ENCODE data around the gene SGK1. TPM values are rescaled to one million over a fixed set of nuclear protein-coding genes. Genes with fewer than 3 reads are reported as not detected.

SGK1 gene
- total RNA-seq, 1 experiment from 2014 or later: 23.2 TPM

DNA sequence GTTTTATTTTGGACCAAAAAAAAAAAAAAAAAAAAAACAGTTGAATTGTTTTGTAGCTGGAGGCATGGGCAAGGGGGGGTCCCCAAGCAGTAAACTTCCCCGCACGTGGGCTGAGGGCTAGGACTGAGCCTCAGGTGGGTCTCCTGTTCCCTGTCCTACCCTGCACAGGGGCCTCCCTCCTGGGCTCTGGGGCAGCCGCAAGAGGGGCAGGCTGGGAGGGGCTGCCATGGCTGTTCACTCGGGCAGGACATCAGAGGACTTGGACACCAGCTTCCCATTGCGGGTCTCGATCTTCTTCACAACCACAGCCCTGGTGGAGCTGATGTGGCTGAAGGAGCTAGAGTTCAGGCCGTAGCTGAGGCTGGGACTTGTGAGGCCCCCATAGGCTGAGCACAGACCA is 21.1 kb downstream of the SGK1 start (continued):
- no peak for TF ChIP-seq ZNF425 (CRISPR knock-in tag; conservative IDR thresholded peaks at IDR 0.05)

DNA sequence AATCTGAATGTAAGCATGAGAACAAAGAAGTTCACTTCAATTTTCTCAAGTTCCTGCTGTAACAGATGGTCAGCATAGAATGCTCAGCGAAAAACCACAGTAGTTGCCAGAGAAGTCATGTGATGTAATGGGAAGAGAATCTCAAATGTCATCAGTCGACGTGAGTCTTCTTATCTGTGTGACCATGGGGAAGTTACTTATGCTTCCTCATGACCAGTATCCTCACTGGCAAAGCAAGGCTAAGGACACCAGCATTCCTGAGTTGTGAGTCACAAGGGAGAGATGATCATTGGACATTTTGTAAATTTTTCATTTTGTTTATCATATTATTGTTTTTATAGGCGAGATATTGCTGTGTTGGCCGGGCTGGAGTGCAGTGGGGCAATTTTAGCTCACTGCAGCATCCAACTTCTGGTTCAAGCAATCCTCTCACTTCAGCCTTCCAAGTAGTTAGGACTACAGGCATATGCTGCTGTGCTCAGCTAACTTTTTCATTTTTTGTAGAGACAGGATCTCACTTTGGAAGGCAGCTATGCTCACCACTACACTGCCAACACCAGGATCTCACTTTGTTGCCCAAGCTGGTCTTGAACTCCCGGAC is 21.9 kb downstream of the SGK1 start:
- Mint-ChIP-seq H3K9me3 (0 out of 2 replicates have a peak, but pooled peaks cover 3% of the 10 kb centered on the region), H3K4me3 (no peak overlapping the region), H3K4me1 (peaks cover 6% of the 10 kb centered on the region), H3K27ac (no peak overlapping the region), H3K36me3 (no peaks in the 10 kb centered on the region), H3K27me3 (ENCODE audit: low read depth) (no peaks in the 10 kb centered on the region)
- POLR2A ChIA-PET: no interaction called here
- CTCF ChIA-PET: interaction anchor here (0.6 to 1.5 kb wide), 2 partner anchors 22 to 140 kb away, joined by 3 to 7 read pairs; partner anchors contain the start of gene SGK1
- TF ChIP-seq PRRX2 (CRISPR knock-in tag; IDR thresholded peaks at IDR 0.05): no peak
- no peak for TF ChIP-seq ATF1 (CRISPR knock-in tag; IDR thresholded peaks at IDR 0.05)
- TF ChIP-seq, protein P1, sequence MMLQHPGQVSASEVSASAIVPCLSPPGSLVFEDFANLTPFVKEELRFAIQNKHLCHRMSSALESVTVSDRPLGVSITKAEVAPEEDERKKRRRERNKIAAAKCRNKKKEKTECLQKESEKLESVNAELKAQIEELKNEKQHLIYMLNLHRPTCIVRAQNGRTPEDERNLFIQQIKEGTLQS (CRISPR knock-in tag; conservative IDR thresholded peaks at IDR 0.05): no peak
- TF ChIP-seq USF2 (CRISPR knock-in tag; IDR thresholded peaks at IDR 0.05): no peak
- TF ChIP-seq FOXK1 (CRISPR knock-in tag; IDR thresholded peaks at IDR 0.05): no peak
- no peak for TF ChIP-seq KAT7 (CRISPR knock-in tag; IDR thresholded peaks at IDR 0.05; ENCODE audit: borderline replicate concordance)
- no peak for TF ChIP-seq ETV6 (CRISPR knock-in tag; IDR thresholded peaks at IDR 0.05)
- TF ChIP-seq ZNF232 (CRISPR knock-in tag; IDR thresholded peaks at IDR 0.05): no peak
- TF ChIP-seq ZNF671 (CRISPR knock-in tag; IDR thresholded peaks at IDR 0.05): no peak
- TF ChIP-seq, protein P2, sequence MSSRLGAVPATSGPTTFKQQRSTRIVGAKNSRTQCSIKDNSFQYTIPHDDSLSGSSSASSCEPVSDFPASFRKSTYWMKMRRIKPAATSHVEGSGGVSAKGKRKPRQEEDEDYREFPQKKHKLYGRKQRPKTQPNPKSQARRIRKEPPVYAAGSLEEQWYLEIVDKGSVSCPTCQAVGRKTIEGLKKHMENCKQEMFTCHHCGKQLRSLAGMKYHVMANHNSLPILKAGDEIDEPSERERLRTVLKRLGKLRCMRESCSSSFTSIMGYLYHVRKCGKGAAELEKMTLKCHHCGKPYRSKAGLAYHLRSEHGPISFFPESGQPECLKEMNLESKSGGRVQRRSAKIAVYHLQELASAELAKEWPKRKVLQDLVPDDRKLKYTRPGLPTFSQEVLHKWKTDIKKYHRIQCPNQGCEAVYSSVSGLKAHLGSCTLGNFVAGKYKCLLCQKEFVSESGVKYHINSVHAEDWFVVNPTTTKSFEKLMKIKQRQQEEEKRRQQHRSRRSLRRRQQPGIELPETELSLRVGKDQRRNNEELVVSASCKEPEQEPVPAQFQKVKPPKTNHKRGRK (CRISPR knock-in tag; IDR thresholded peaks at IDR 0.05; ENCODE audit: borderline replicate concordance): no peak
- TF ChIP-seq USF1 (CRISPR knock-in tag; IDR thresholded peaks at IDR 0.05): no peak
- TF ChIP-seq ERG (CRISPR knock-in tag; IDR thresholded peaks at IDR 0.05): no peak
- no peak for ATAC-seq
- no peak for DNase-seq (ENCODE audit: low spot score)

DNA sequence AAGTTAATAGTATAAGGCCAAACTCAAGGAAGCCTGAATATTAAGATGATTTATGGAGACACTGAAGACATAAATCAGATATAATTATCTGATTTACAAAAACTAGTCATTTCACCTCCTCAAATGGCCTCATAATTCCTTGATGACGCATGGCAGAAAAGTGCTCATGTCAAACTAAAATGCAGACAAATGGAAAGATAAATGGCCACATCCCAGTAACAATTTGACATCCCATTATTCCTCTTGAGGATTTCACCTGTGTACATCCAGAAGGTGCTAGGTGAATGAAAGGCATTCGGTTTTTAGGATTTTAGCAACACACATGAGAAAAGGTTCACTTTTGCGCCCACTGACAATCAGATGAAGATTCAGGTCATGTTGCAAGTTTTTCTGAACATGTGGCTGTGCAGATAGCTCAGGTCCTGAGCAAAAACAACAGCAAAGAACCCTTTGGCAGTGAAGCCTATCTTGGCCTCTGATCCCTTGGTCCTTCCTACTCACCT is 24.2 kb downstream of the SGK1 start:
- H3K4me1 Mint-ChIP-seq: peaks cover 11% of the 10 kb centered on the region
- no peak overlapping the region for H3K27ac Mint-ChIP-seq
- TF ChIP-seq ZNF263 (CRISPR knock-in tag; IDR thresholded peaks at IDR 0.05; ENCODE audit: low read depth) (no peak), ERG (CRISPR knock-in tag; IDR thresholded peaks at IDR 0.05) (no peak), RORB (CRISPR knock-in tag; IDR thresholded peaks at IDR 0.05) (no peak)
- ChIA-PET CTCF (no interaction called here), POLR2A (no interaction called here)
- no peak overlapping the region for H3K4me3 Mint-ChIP-seq
- peaks cover 7% of the 10 kb centered on the region for H3K9me3 Mint-ChIP-seq
- H3K27me3 Mint-ChIP-seq (ENCODE audit: low read depth): no peaks in the 10 kb centered on the region
- ATAC-seq (no peak), DNase-seq (ENCODE audit: low spot score) (no peak)
- peaks cover 4% of the 10 kb centered on the region; the same call in 1 of the 2 replicates for H3K36me3 Mint-ChIP-seq
